Fibroblast of upper back skin (primary cell): ENCODE measurements around the gene FIGN.

ENCODE experiments used
- DNase-seq: peaks from one replicate; pipeline ENCODE4 v3.0.0-alpha.2; 2013

The FIGN gene

DNA sequence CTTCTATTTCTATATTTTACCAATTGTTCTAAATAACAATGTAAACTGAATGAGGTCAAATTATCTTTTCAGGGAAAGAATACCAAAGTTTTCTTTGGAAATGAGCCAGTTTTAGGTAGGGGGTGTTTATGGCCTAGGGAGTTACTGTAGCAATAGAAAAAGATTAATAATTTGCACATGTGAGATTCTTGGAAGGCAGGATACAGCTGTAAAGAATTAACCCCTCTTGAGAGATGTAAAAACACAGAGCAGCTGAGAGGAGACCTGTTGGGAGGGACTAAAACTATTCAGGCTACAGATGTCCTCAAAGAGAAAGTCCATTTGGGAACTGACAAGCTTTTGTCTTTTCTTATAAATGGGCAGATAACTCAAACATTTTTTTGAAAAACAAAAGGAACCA lies 182.2 kb downstream of the FIGN start:
- peak; percentile 76 for DNase-seq

DNA sequence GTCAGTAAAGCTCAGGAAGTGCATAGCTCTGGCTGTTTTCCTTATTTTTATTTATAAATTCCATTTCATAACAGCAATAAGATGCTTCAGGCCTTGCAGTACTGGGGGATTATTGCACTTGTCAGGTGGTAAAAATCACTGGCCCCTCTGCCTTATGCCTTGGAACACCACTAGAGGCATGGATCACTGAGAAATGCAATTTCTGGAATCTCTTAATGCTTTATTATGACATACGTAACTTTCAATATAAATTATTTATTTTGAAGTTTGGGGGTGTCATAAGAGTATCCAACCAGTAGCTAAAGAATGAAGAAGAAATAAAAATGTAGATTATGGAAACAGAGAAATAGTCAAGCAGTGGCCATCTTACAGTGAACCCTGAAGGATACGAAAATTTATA lies 183.1 kb downstream of the FIGN start:
- no peak for DNase-seq

DNA sequence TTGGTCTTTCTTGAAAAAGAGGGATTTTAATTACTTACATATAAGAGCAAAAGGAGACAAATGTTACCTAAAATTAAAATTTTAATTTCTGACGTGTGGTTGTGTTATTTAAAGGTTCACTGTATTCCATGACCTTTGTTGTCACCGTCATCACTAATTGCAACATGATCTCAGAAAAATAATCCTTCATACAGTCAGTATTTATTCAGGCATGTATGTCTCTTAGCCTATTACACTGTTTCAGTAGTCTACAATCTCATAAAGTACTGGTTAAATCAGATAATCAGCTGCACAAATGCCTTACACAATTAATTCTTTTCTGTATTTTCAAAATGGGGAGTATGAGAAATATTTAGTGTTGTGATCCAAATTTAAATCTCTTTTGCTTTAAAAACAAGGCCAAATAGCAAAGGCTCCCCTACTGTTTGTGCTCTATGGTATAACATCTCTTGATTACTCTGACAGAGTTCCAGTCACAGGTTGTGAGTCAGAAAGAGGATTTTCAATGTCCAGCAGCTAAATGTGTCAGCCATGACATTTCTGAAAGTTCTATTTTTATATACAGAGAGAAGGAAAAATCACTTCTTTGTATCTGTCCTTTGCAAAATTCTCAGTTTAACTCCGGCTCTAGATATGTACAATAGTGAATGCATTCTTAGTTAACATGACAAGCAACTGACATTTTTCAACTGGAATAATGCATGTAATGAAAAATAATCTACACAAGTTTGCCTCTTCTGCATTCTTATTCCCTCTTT lies 184.0 kb downstream of the FIGN start:
- peak; percentile 21 for DNase-seq

DNA sequence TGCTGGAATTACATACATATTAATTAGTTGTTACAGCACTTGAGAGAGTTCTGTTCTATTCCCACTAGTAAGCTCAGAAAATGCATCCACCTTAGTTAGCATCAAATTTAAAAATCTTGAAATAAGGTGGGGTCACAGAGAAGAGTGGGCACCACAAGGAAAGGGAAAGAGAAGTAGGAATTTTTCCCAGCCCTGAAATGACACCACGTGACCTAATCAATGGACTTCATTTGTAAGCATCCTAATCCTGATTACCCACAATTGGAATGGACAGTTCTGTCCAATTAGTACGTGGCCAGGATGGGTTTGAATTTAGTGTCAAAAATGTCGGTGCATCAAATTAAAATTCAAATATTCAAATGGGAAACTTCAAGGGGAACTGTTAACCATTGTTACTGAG lies 186.8 kb downstream of the FIGN start:
- DNase-seq: no peak
